H9 (cell line): Measurements from ENCODE around the gene IFRD2. TPM values are rescaled to one million over a fixed set of nuclear protein-coding genes. Genes with fewer than 3 reads are reported as not detected.
A peak's percentile ranks its signal among the peaks of the same experiment; 100 is the strongest.

Source experiments
- DNase-seq: peaks from one replicate; pipeline ENCODE4 v3.0.0-alpha.2; 2017
- H2AFZ ChIP-seq: one replicate; pipeline ENCODE4 v1.6.1; 2013; ENCODE audit warnings: mild to moderate bottlenecking, low read length, control low read depth, moderate library complexity
- H2AK5ac ChIP-seq: 2 replicates; pipeline ENCODE4 v1.6.1; 2013; ENCODE audit warnings: low read length, control low read depth, mixed read lengths; ENCODE audit not compliant: insufficient read length
- H2BK120ac ChIP-seq: one replicate; pipeline ENCODE4 v1.6.1; 2013; ENCODE audit warnings: low read depth, mild to moderate bottlenecking, low read length, control low read depth, inconsistent platforms; ENCODE audit not compliant: poor library complexity, severe bottlenecking
- H2BK12ac ChIP-seq: 2 replicates; pipeline ENCODE4 v1.6.1; 2013; ENCODE audit warnings: low read length, control low read depth, mixed read lengths, low read depth; ENCODE audit not compliant: insufficient read length
- H2BK15ac ChIP-seq: 2 replicates; pipeline ENCODE4 v1.6.1; 2013; ENCODE audit warnings: low read depth, low read length, control low read depth
- H2BK20ac ChIP-seq: one replicate; pipeline ENCODE4 v1.6.1; 2013; ENCODE audit warnings: low read depth, mild to moderate bottlenecking, low read length, control low read depth, inconsistent platforms; ENCODE audit not compliant: poor library complexity, severe bottlenecking
- H2BK5ac ChIP-seq: 2 replicates; pipeline ENCODE4 v1.6.1; 2013; ENCODE audit warnings: low read length, control low read depth, mixed read lengths; ENCODE audit not compliant: insufficient read length
- H3K14ac ChIP-seq: 2 replicates; pipeline ENCODE4 v1.6.1; 2013; ENCODE audit warnings: low read length, control low read depth; ENCODE audit not compliant: insufficient read depth
- H3K18ac ChIP-seq: 2 replicates; pipeline ENCODE4 v1.6.1; 2013; ENCODE audit warnings: low read depth, mild to moderate bottlenecking, mixed read lengths, low read length, control low read depth; ENCODE audit not compliant: insufficient read length
- H3K23ac ChIP-seq: 2 replicates; pipeline ENCODE4 v1.6.1; 2013; ENCODE audit warnings: low read length, control low read depth, mixed read lengths, low read depth; ENCODE audit not compliant: insufficient read length
- H3K23me2 ChIP-seq: 2 replicates; pipeline ENCODE4 v1.6.1; 2013; ENCODE audit warnings: low read depth, mild to moderate bottlenecking, mixed read lengths, low read length, control low read depth; ENCODE audit not compliant: insufficient read length, poor library complexity, severe bottlenecking
- H3K27ac ChIP-seq: 2 replicates; pipeline ENCODE4 v1.5.1; 2013; ENCODE audit warnings: low read length, control low read depth, mixed read lengths, low read depth; ENCODE audit not compliant: insufficient read length
- H3K27me3 ChIP-seq: 2 replicates; pipeline ENCODE4 v1.6.1; 2013; ENCODE audit warnings: low read length, control low read depth, inconsistent platforms; ENCODE audit not compliant: insufficient read depth
- H3K4ac ChIP-seq: 2 replicates; pipeline ENCODE4 v1.6.1; 2013; ENCODE audit warnings: low read depth, mild to moderate bottlenecking, control low read depth, inconsistent platforms, low read length, moderate library complexity
- H3K4me1 ChIP-seq: 2 replicates; pipeline ENCODE4 v1.6.1; 2013; ENCODE audit warnings: low read length, control low read depth, inconsistent platforms; ENCODE audit not compliant: insufficient read depth
- H3K4me2 ChIP-seq: 2 replicates; pipeline ENCODE4 v1.6.1; 2013; ENCODE audit warnings: low read length, control low read depth, mixed read lengths; ENCODE audit not compliant: insufficient read length, insufficient read depth
- H3K56ac ChIP-seq: 2 replicates; pipeline ENCODE4 v1.6.1; 2013; ENCODE audit warnings: low read depth, mild to moderate bottlenecking, mixed read lengths, low read length, control low read depth; ENCODE audit not compliant: insufficient read length
- H3K79me1 ChIP-seq: 2 replicates; pipeline ENCODE4 v1.6.1; 2013; ENCODE audit warnings: low read depth, mild to moderate bottlenecking, moderate library complexity, low read length, control low read depth, inconsistent platforms; ENCODE audit not compliant: insufficient read depth, poor library complexity, severe bottlenecking
- H3K79me2 ChIP-seq: 2 replicates; pipeline ENCODE4 v1.6.1; 2013; ENCODE audit warnings: low read length, control low read depth, inconsistent platforms; ENCODE audit not compliant: insufficient read depth
- H3K9ac ChIP-seq: 2 replicates; pipeline ENCODE4 v1.6.1; 2013; ENCODE audit warnings: low read length, control low read depth, mixed read lengths; ENCODE audit not compliant: insufficient read length; ENCODE audit errors: extremely low read depth
- H3K9me3 ChIP-seq: one replicate; pipeline ENCODE4 v1.6.1; 2013; ENCODE audit warnings: low read depth, low read length, inconsistent platforms; ENCODE audit not compliant: control insufficient read depth
- H3T11ph ChIP-seq: one replicate; pipeline ENCODE4 v1.6.1; 2013; ENCODE audit warnings: mild to moderate bottlenecking, low read length, control low read depth, inconsistent platforms
- H4K20me1 ChIP-seq: one replicate; pipeline ENCODE4 v1.6.1; 2013; ENCODE audit not compliant: control insufficient read depth, insufficient read length, insufficient read depth
- H4K5ac ChIP-seq: 2 replicates; pipeline ENCODE4 v1.6.1; 2013; ENCODE audit warnings: low read depth, mild to moderate bottlenecking, mixed read lengths, low read length, control low read depth; ENCODE audit not compliant: insufficient read length
- H4K8ac ChIP-seq: replicated peaks from 2 replicates; pipeline ENCODE4 v1.6.1; 2013; ENCODE audit warnings: low read length, control low read depth, mixed read lengths, low read depth; ENCODE audit not compliant: insufficient read length
- H4K91ac ChIP-seq: 2 replicates; pipeline ENCODE4 v1.6.1; 2013; ENCODE audit warnings: low read depth, mild to moderate bottlenecking, moderate library complexity, mixed read lengths, low read length, control low read depth; ENCODE audit not compliant: insufficient read length
- H3K27ac Mint-ChIP-seq, 3 experiments: 2 replicates in 2 of 3; 3 replicates in 1 of 3; pipeline ENCODE4 v1.8.0; 2020 to 2021; ENCODE audit warnings: mixed read lengths in 3 of 3, mild to moderate bottlenecking in 1 of 3, moderate library complexity in 1 of 3
- H3K27me3 Mint-ChIP-seq: 2 replicates; pipeline ENCODE4 v1.8.0; 2021; ENCODE audit warnings: low read depth, mild to moderate bottlenecking, moderate library complexity, mixed read lengths
- H3K36me3 Mint-ChIP-seq, 3 experiments: 2 replicates in 2 of 3; 3 replicates in 1 of 3; pipeline ENCODE4 v1.8.0; 2020 to 2021; ENCODE audit warnings: low read depth in 3 of 3, mixed read lengths in 3 of 3; ENCODE audit not compliant: insufficient read depth in 1 of 3
- H3K4me1 Mint-ChIP-seq, 2 experiments: 2 replicates each; pipeline ENCODE4 v1.8.0; 2020; ENCODE audit warnings: mixed read lengths in 2 of 2
- H3K4me3 Mint-ChIP-seq, 2 experiments: 2 replicates in 1 of 2; 3 replicates in 1 of 2; pipeline ENCODE4 v1.8.0; 2020 to 2021; ENCODE audit warnings: mild to moderate bottlenecking in 2 of 2, mixed read lengths in 2 of 2, moderate library complexity in 1 of 2
- H3K9me3 Mint-ChIP-seq, 2 experiments: 2 replicates in 1 of 2; 3 replicates in 1 of 2; pipeline ENCODE4 v1.8.0; 2020; ENCODE audit warnings: mild to moderate bottlenecking in 2 of 2, mixed read lengths in 2 of 2, moderate library complexity in 1 of 2
- CTCF ChIP-seq: fragments of 200-600 bp; sonication (generic); conservative IDR thresholded peaks from 3 replicates; pipeline ENCODE4 v1.8.0; 2021; ENCODE audit warnings: antibody characterized with exemption, mild to moderate bottlenecking
- WGBS: extraction: QIAGEN DNeasy Blood & Tissue Kit; methylation state at CpG from one replicate; pipeline ENCODE4 v1.1.7; 2013; ENCODE audit warnings: missing lambda C conversion rate, low lambda C conversion rate, mixed read lengths; ENCODE audit not compliant: insufficient read length; ENCODE audit errors: extremely low coverage; 5-methylcytosine and 5-hydroxymethylcytosine counted together
- total RNA-seq: library from RNA; stranded (reverse); gene quantifications from 2 replicates; pipeline ENCODE4 v1.2.1, GENCODE V29; 2021

Gene IFRD2
- total RNA-seq, 1 experiment from 2014 or later: 109 TPM

GRCh38 chr3:50302095-50303012 is 10.1 kb upstream of the IFRD2 start:
- H3K18ac ChIP-seq: no peak overlapping the region
- H2BK120ac ChIP-seq: no peak overlapping the region
- no peak overlapping the region for H2BK12ac ChIP-seq
- no peak overlapping the region for H4K8ac ChIP-seq
- no peak overlapping the region for H4K5ac ChIP-seq
- H2AK5ac ChIP-seq: no peak overlapping the region
- H3K79me1 ChIP-seq: no peaks in the 10 kb centered on the region
- H3K9ac ChIP-seq: no peak overlapping the region
- no peak overlapping the region for H3K14ac ChIP-seq
- H3K4me1 Mint-ChIP-seq: peaks cover 25 to 27% of the 10 kb centered on the region in 2 experiments
- H2BK15ac ChIP-seq: no peak overlapping the region
- no peak overlapping the region for H2BK20ac ChIP-seq
- H3K27me3 ChIP-seq: no peaks in the 10 kb centered on the region
- DNase-seq: no peak
- H3K27me3 Mint-ChIP-seq: no peaks in the 10 kb centered on the region
- H2BK5ac ChIP-seq: no peak overlapping the region
- H3K9me3 Mint-ChIP-seq: peaks cover 8 to 17% of the 10 kb centered on the region in 2 experiments
- WGBS: no CpG with 5 or more reads among the region's 32 CpGs
- no peak overlapping the region for H3K4me2 ChIP-seq
- H3K4me1 ChIP-seq: no peaks in the 10 kb centered on the region
- no peak overlapping the region for H3K56ac ChIP-seq
- peak overlapping the region in 2 of 3 experiments; percentile 82 to 86; a peak in 4 of 7 replicates for H3K27ac Mint-ChIP-seq
- H3K4me3 Mint-ChIP-seq: no peak overlapping the region
- H3K36me3 Mint-ChIP-seq: peaks cover 0 to 2% (median 2%) of the 10 kb centered on the region in 3 experiments; a peak in 1 of 7 replicates
- no peak overlapping the region for H3K27ac ChIP-seq
- no peak overlapping the region for H3K4ac ChIP-seq
- H3K23me2 ChIP-seq: peaks cover 6% of the 10 kb centered on the region
- no peak overlapping the region for H2AFZ ChIP-seq
- no peaks in the 10 kb centered on the region for H4K20me1 ChIP-seq
- no peak overlapping the region for H3T11ph ChIP-seq
- H3K23ac ChIP-seq: no peak overlapping the region
- TF ChIP-seq CTCF: no peak
- H4K91ac ChIP-seq: no peak overlapping the region
- H3K9me3 ChIP-seq: no peaks in the 10 kb centered on the region
- H3K79me2 ChIP-seq: no peaks in the 10 kb centered on the region
